ENCODE data around the gene DIS3L2.
"Not testable (repeated sequence)": the region's sequence is repeated elsewhere in the genome, so short reads cannot be mapped to it uniquely, and the experiment has no call there.

- not testable (repeated sequence) for TF ChIP-seq POLR2AphosphoS5, POLR2A (IDR thresholded peaks at IDR 0.05; ENCODE audit: low read depth, low read length)
Observed at GRCh38 chr2:232334136-232334884, 372.8 kb downstream of the DIS3L2 start.

All from GM12892 (cell line).